GM19099 (cell line): Measurements from ENCODE around the gene USP17L24.
"Not testable (repeated sequence)": the region's sequence is repeated elsewhere in the genome, so short reads cannot be mapped to it uniquely, and the experiment has no call there.

ENCODE experiments used
- POLR2A ChIP-seq: IDR thresholded peaks from 3 replicates; pipeline ENCODE4 v1.6.1; 2011; ENCODE audit warnings: low read depth; ENCODE audit not compliant: insufficient read length; ENCODE audit errors: extremely low read depth

Gene USP17L24, protein sequence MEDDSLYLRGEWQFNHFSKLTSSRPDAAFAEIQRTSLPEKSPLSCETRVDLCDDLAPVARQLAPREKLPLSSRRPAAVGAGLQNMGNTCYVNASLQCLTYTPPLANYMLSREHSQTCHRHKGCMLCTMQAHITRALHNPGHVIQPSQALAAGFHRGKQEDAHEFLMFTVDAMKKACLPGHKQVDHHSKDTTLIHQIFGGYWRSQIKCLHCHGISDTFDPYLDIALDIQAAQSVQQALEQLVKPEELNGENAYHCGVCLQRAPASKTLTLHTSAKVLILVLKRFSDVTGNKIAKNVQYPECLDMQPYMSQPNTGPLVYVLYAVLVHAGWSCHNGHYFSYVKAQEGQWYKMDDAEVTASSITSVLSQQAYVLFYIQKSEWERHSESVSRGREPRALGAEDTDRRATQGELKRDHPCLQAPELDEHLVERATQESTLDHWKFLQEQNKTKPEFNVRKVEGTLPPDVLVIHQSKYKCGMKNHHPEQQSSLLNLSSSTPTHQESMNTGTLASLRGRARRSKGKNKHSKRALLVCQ

GRCh38 chr4:9324865-9325264 lies at the start of gene USP17L24:
TSS of gene USP17L24 (plus strand) at chr4:9325165. CDS start at chr4:9325165, 0 bp downstream.
- TF ChIP-seq POLR2A, result not testable (repeated sequence)

DNA sequence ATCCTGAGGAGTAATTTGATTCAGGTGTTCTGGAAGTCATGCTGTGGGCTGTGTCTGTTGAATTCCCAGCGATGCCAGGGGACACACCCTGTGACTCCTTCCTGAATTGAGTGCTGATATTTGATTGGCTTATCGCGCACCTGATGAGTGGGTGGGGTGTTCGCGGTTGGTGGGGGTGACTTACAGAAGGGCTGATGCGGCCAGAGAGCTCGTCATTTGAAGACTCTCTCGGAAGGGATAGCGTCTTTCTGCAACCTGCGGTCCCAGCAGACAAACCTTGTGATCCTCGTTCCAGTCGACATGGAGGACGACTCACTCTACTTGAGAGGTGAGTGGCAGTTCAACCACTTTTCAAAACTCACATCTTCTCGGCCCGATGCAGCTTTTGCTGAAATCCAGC lies 4.6 kb downstream of the USP17L24 start, which contains the start of gene USP17L25:
Gene USP17L25 (plus strand): TSS at position 301 of the 400 bp plus-strand sequence. CDS start 0 bp downstream, at position 301.
- not testable (repeated sequence) for TF ChIP-seq POLR2A

GRCh38 chr4:9334358-9334757 lies 9.4 kb downstream of the USP17L24 start, which contains the start of gene USP17L26:
TSS of gene USP17L26 (plus strand) at chr4:9334658. CDS start at chr4:9334658, 0 bp downstream.
- TF ChIP-seq POLR2A, result not testable (repeated sequence)

- not testable (repeated sequence) for TF ChIP-seq POLR2A
Measured at GRCh38 chr4:9339103-9339502, 14.1 kb downstream of the USP17L24 start, which contains the start of gene USP17L5. TSS of gene USP17L5 (plus strand) at chr4:9339403. CDS start at chr4:9339403, 0 bp downstream.

DNA sequence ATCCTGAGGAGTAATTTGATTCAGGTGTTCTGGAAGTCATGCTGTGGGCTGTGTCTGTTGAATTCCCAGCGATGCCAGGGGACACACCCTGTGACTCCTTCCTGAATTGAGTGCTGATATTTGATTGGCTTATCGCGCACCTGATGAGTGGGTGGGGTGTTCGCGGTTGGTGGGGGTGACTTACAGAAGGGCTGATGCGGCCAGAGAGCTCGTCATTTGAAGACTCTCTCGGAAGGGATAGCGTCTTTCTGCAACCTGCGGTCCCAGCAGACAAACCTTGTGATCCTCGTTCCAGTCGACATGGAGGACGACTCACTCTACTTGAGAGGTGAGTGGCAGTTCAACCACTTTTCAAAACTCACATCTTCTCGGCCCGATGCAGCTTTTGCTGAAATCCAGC lies 18.9 kb downstream of the USP17L24 start, which contains the start of gene USP17L27:
Gene USP17L27 (plus strand): TSS at position 301 of the 400 bp plus-strand sequence. CDS start 0 bp downstream, at position 301.
- not testable (repeated sequence) for TF ChIP-seq POLR2A

DNA sequence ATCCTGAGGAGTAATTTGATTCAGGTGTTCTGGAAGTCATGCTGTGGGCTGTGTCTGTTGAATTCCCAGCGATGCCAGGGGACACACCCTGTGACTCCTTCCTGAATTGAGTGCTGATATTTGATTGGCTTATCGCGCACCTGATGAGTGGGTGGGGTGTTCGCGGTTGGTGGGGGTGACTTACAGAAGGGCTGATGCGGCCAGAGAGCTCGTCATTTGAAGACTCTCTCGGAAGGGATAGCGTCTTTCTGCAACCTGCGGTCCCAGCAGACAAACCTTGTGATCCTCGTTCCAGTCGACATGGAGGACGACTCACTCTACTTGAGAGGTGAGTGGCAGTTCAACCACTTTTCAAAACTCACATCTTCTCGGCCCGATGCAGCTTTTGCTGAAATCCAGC lies 23.6 kb downstream of the USP17L24 start, which contains the start of gene USP17L28:
Gene USP17L28 (plus strand): TSS at position 301 of the 400 bp plus-strand sequence. CDS start 0 bp downstream, at position 301.
- TF ChIP-seq POLR2A, result not testable (repeated sequence)

DNA sequence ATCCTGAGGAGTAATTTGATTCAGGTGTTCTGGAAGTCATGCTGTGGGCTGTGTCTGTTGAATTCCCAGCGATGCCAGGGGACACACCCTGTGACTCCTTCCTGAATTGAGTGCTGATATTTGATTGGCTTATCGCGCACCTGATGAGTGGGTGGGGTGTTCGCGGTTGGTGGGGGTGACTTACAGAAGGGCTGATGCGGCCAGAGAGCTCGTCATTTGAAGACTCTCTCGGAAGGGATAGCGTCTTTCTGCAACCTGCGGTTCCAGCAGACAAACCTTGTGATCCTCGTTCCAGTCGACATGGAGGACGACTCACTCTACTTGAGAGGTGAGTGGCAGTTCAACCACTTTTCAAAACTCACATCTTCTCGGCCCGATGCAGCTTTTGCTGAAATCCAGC lies 28.4 kb downstream of the USP17L24 start, which contains the start of gene USP17L29:
Gene USP17L29 (plus strand): TSS at position 301 of the 400 bp plus-strand sequence. CDS start 0 bp downstream, at position 301.
- not testable (repeated sequence) for TF ChIP-seq POLR2A

DNA sequence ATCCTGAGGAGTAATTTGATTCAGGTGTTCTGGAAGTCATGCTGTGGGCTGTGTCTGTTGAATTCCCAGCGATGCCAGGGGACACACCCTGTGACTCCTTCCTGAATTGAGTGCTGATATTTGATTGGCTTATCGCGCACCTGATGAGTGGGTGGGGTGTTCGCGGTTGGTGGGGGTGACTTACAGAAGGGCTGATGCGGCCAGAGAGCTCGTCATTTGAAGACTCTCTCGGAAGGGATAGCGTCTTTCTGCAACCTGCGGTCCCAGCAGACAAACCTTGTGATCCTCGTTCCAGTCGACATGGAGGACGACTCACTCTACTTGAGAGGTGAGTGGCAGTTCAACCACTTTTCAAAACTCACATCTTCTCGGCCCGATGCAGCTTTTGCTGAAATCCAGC lies 37.9 kb downstream of the USP17L24 start, which contains the start of gene USP17L30:
Gene USP17L30 (plus strand): TSS at position 301 of the 400 bp plus-strand sequence. CDS start 0 bp downstream, at position 301.
- TF ChIP-seq POLR2A, result not testable (repeated sequence)
